Panc1 (cell line): ENCODE data around the gene OR10R2. TPM values are rescaled to one million over a fixed set of nuclear protein-coding genes. Genes with fewer than 3 reads are reported as not detected.

Source experiments
- ATAC-seq: fragments of 200-7000 bp; cut with Tn5 transposase; 2 replicates; pipeline ENCODE4 v1.9.1; 2020; ENCODE audit warnings: mild to moderate bottlenecking, moderate library complexity
- BruUV-seq: library from RNA; stranded (reverse); fragments of 400-500 nt; replicated peaks from 2 replicates; lab custom pipeline; 2021; lab: Mats Ljungman, UMichigan
- CTCF ChIA-PET: fragments of 300-600 bp; sonication (Branson Sonifier 250); formaldehyde crosslinking; loops from one replicate; lab custom pipeline; 2022; ENCODE audit warnings: antibody characterized with exemption; lab: Charles Lee
- POLR2A ChIA-PET: fragments of 300-600 bp; sonication (Branson Sonifier 250); formaldehyde crosslinking; loops from one replicate; lab custom pipeline; 2022; ENCODE audit warnings: antibody characterized with exemption; lab: Charles Lee
- DNase-seq: peaks from one replicate; pipeline ENCODE4 v3.0.0-alpha.2; 2010; ENCODE audit warnings: low read depth, low spot score
- H3K27ac ChIP-seq: 2 replicates; pipeline ENCODE4 v1.5.1; 2011; ENCODE audit warnings: mild to moderate bottlenecking, low read length, inconsistent platforms
- H3K27me3 ChIP-seq: fragments of 200-500 bp; sonication (Bioruptor generic); 2 replicates; pipeline ENCODE4 v1.6.0; 2014; ENCODE audit warnings: low read length, inconsistent platforms; ENCODE audit not compliant: control insufficient read depth, insufficient read depth
- H3K36me3 ChIP-seq: fragments of 200-500 bp; sonication (Bioruptor generic); 2 replicates; pipeline ENCODE4 v1.5.1; 2014; ENCODE audit warnings: inconsistent platforms, mild to moderate bottlenecking, low read length, moderate library complexity; ENCODE audit not compliant: control insufficient read depth, insufficient read depth
- H3K4me1 ChIP-seq: 2 replicates; pipeline ENCODE4 v1.5.1; 2011; ENCODE audit warnings: inconsistent platforms, mild to moderate bottlenecking, low read length, moderate library complexity; ENCODE audit not compliant: control insufficient read depth, insufficient read depth
- H3K4me3 ChIP-seq, 2 experiments: 2 replicates each; pipeline ENCODE4 v1.5.1; 2011 to 2012; ENCODE audit warnings: low read depth in 2 of 2, low read length in 2 of 2, mild to moderate bottlenecking in 2 of 2, inconsistent platforms in 1 of 2, moderate library complexity in 1 of 2
- H3K9me3 ChIP-seq: fragments of 200-500 bp; sonication (Bioruptor generic); 2 replicates; pipeline ENCODE4 v1.5.1; 2014; ENCODE audit warnings: low read depth, mild to moderate bottlenecking, inconsistent platforms, low read length, moderate library complexity; ENCODE audit not compliant: control insufficient read depth, insufficient read depth
- POLR2AphosphoS5 ChIP-seq: IDR thresholded peaks from 2 replicates; pipeline ENCODE4 v1.6.1; 2012; ENCODE audit warnings: mild to moderate bottlenecking, low read depth, low read length, moderate library complexity
- SIN3A ChIP-seq: IDR thresholded peaks from 2 replicates; pipeline ENCODE4 v1.6.1; 2012; ENCODE audit warnings: low read depth, mild to moderate bottlenecking, low read length, moderate library complexity, borderline replicate concordance; ENCODE audit not compliant: insufficient read depth
- TCF7L2 ChIP-seq: IDR thresholded peaks from 2 replicates; pipeline ENCODE4 v1.6.1; 2011; ENCODE audit warnings: mild to moderate bottlenecking, low read depth, low read length, inconsistent platforms
- in situ Hi-C: cut with HindIII; loops from 2 replicates; pipeline ENCODE4 v1.10.0; 2016; ENCODE audit warnings: low sequenced_read_pairs, low pct_unique_long_range_greater_than_20kb
- intact Hi-C: fragments of 100-400 bp; cut with micrococcal nuclease; formaldehyde crosslinking; loops from one replicate; pipeline ENCODE4 v1.10.0; 2022; ENCODE audit not compliant: unreplicated experiment
- total RNA-seq: library from RNA; stranded (reverse); gene quantifications from one replicate; pipeline ENCODE4 v1.2.1, GENCODE V29; 2021; ENCODE audit not compliant: unreplicated experiment
- TF ChIP-seq, protein P1 (sequence below), 2 experiments: IDR thresholded peaks; 2 replicates each; pipeline ENCODE4 v1.6.1; 2011 to 2012; ENCODE audit warnings: low read depth in 2 of 2, control low read depth in 1 of 2, low read length in 1 of 2, mild to moderate bottlenecking in 1 of 2, moderate library complexity in 1 of 2; ENCODE audit not compliant: insufficient read depth in 1 of 2
- TF ChIP-seq, protein P2 (sequence below): fragments of 450-650 bp; IDR thresholded peaks from 2 replicates; pipeline ENCODE4 v1.5.1; 2017; ENCODE audit warnings: mild to moderate bottlenecking

Gene OR10R2
- total RNA-seq, 1 experiment from 2014 or later: not detected

DNA sequence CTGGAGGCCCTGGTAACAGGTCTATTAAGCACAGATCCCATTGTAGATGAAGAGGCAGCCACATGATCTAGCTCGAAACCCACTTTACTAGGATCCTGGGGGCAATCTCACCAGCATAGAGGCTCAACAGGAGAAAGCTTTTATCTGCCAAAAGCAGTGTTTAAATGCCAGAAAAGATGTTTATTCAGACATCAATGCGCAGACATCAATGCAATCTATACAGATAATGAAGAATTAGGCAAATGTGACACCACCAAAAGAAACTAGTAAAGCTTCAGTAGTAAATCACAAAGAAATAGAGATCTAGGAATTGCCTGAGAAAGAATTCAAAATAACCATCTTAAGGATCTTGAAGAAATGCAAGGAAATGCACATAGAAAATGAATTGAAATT lies 49.6 kb downstream of the OR10R2 start:
- Histone ChIP-seq H3K27me3 (no peaks in the 10 kb centered on the region), H3K27ac (no peak overlapping the region), H3K9me3 (no peaks in the 10 kb centered on the region), H3K4me3 (no peak overlapping the region), H3K4me1 (no peaks in the 10 kb centered on the region), H3K36me3 (no peaks in the 10 kb centered on the region)
- TF ChIP-seq, protein P1, sequence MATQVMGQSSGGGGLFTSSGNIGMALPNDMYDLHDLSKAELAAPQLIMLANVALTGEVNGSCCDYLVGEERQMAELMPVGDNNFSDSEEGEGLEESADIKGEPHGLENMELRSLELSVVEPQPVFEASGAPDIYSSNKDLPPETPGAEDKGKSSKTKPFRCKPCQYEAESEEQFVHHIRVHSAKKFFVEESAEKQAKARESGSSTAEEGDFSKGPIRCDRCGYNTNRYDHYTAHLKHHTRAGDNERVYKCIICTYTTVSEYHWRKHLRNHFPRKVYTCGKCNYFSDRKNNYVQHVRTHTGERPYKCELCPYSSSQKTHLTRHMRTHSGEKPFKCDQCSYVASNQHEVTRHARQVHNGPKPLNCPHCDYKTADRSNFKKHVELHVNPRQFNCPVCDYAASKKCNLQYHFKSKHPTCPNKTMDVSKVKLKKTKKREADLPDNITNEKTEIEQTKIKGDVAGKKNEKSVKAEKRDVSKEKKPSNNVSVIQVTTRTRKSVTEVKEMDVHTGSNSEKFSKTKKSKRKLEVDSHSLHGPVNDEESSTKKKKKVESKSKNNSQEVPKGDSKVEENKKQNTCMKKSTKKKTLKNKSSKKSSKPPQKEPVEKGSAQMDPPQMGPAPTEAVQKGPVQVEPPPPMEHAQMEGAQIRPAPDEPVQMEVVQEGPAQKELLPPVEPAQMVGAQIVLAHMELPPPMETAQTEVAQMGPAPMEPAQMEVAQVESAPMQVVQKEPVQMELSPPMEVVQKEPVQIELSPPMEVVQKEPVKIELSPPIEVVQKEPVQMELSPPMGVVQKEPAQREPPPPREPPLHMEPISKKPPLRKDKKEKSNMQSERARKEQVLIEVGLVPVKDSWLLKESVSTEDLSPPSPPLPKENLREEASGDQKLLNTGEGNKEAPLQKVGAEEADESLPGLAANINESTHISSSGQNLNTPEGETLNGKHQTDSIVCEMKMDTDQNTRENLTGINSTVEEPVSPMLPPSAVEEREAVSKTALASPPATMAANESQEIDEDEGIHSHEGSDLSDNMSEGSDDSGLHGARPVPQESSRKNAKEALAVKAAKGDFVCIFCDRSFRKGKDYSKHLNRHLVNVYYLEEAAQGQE (IDR thresholded peaks at IDR 0.05; ENCODE audit: insufficient read depth in 1 of 2, low read depth in 2 of 2, low read length in 1 of 2): no peak
- TF ChIP-seq, protein P2, sequence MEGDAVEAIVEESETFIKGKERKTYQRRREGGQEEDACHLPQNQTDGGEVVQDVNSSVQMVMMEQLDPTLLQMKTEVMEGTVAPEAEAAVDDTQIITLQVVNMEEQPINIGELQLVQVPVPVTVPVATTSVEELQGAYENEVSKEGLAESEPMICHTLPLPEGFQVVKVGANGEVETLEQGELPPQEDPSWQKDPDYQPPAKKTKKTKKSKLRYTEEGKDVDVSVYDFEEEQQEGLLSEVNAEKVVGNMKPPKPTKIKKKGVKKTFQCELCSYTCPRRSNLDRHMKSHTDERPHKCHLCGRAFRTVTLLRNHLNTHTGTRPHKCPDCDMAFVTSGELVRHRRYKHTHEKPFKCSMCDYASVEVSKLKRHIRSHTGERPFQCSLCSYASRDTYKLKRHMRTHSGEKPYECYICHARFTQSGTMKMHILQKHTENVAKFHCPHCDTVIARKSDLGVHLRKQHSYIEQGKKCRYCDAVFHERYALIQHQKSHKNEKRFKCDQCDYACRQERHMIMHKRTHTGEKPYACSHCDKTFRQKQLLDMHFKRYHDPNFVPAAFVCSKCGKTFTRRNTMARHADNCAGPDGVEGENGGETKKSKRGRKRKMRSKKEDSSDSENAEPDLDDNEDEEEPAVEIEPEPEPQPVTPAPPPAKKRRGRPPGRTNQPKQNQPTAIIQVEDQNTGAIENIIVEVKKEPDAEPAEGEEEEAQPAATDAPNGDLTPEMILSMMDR: no peak
- TF ChIP-seq TCF7L2 (no peak), POLR2AphosphoS5 (no peak), SIN3A (no peak)
- ChIA-PET CTCF (no interaction called here), POLR2A (no interaction called here)
- ATAC-seq (no peak), DNase-seq (no peak)
- no TSS peak for BruUV-seq
- in situ Hi-C loops: no loop called here
- intact Hi-C loops: no loop called here

DNA sequence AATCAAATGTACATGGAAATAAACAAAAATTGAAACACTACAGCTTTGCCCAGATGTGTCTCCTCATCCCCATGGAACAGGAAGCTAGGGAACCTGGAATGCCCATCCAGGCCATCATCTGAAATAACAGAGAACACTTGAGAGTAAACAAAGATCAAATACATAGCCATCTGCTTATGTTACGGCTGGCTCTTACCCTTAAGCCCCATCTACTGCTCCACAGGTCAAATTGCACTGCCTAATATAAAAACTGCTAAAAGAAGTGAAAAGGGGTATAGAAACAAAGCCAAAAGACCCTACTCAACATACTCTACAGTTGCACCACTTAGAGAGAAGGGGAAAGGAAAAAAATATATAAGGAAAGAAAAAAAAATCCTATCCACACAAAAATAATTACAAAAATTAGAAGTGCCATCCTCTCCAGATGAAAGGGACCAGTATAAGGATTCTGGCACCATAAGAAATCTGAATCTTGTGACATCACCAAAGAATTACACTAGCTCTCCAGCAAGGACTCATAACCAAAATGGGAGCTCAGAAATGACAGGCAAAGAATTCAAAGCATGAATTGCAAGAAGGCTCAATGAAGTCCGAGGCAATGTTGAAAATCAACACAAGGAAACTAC lies 55.3 kb downstream of the OR10R2 start:
- no peaks in the 10 kb centered on the region for H3K36me3 ChIP-seq
- H3K4me1 ChIP-seq: no peaks in the 10 kb centered on the region
- in situ Hi-C loops: no loop called here
- ChIA-PET POLR2A (no interaction called here), CTCF (no interaction called here)
- no peaks in the 10 kb centered on the region for H3K9me3 ChIP-seq
- no peaks in the 10 kb centered on the region for H3K27me3 ChIP-seq
- no peak overlapping the region for H3K27ac ChIP-seq
- no TSS peak for BruUV-seq
- ATAC-seq (no peak), DNase-seq (no peak)
- no peak overlapping the region for H3K4me3 ChIP-seq
- no peak for TF ChIP-seq SIN3A
- TF ChIP-seq, protein P2: no peak
- TF ChIP-seq TCF7L2: no peak
- no peak for TF ChIP-seq POLR2AphosphoS5
- TF ChIP-seq, protein P1 (IDR thresholded peaks at IDR 0.05; ENCODE audit: insufficient read depth in 1 of 2, low read depth in 2 of 2, low read length in 1 of 2): no peak
- intact Hi-C loops: no loop called here
